CD8-positive, alpha-beta memory T cell (primary cell): ENCODE results near the gene KIRREL1. TPM values are rescaled to one million over a fixed set of nuclear protein-coding genes. Genes with fewer than 3 reads are reported as not detected.

Experiments used
- CTCF ChIA-PET: fragments of 350-600 bp; sonication (Branson Sonifier 250); formaldehyde crosslinking; loops from one replicate; lab custom pipeline; 2021; ENCODE audit warnings: antibody characterized with exemption; lab: Charles Lee
- POLR2A ChIA-PET: fragments of 350-600 bp; sonication (Branson Sonifier 250); formaldehyde crosslinking; loops from one replicate; lab custom pipeline; 2021; ENCODE audit warnings: antibody characterized with exemption; lab: Charles Lee
- DNase-seq, 5 donors: peaks; one replicate each; pipeline versions ENCODE4 v3.0.0 to v3.0.0-alpha.2; 2020 to 2022; ENCODE audit warnings: mixed read lengths in 1 of 5
- H3K27ac ChIP-seq: one replicate; pipeline ENCODE4 v1.7.0; 2013; ENCODE audit warnings: low read depth, mild to moderate bottlenecking, low read length, moderate library complexity
- H3K27me3 ChIP-seq: 2 replicates; pipeline ENCODE4 v1.7.0; 2013; ENCODE audit warnings: low read length, mild to moderate bottlenecking; ENCODE audit not compliant: insufficient read depth, poor library complexity, severe bottlenecking
- H3K36me3 ChIP-seq: 2 replicates; pipeline ENCODE4 v1.7.0; 2013; ENCODE audit warnings: mild to moderate bottlenecking, low read length, moderate library complexity; ENCODE audit not compliant: insufficient read depth
- H3K4me1 ChIP-seq: 2 replicates; pipeline ENCODE4 v1.7.0; 2013; ENCODE audit warnings: mild to moderate bottlenecking, low read length, moderate library complexity; ENCODE audit not compliant: insufficient read depth
- H3K4me3 ChIP-seq: 2 replicates; pipeline ENCODE4 v1.7.0; 2013; ENCODE audit warnings: mild to moderate bottlenecking, low read length
- H3K9me3 ChIP-seq: 2 replicates; pipeline ENCODE4 v1.7.0; 2013; ENCODE audit warnings: mild to moderate bottlenecking, low read length
- H3K27ac Mint-ChIP-seq, 8 donors: one replicate each; pipeline ENCODE4 v1.8.0; 2020 to 2021; ENCODE audit warnings: mixed read lengths in 8 of 8, mild to moderate bottlenecking in 6 of 8, inconsistent platforms in 3 of 8, moderate library complexity in 3 of 8
- H3K27me3 Mint-ChIP-seq, 2 donors: one replicate each; pipeline ENCODE4 v1.8.0; 2020 to 2021; ENCODE audit warnings: mixed read lengths in 2 of 2, mild to moderate bottlenecking in 1 of 2, moderate library complexity in 1 of 2
- H3K36me3 Mint-ChIP-seq, 3 donors: one replicate each; pipeline ENCODE4 v1.8.0; 2020 to 2021; ENCODE audit warnings: mixed read lengths in 3 of 3, inconsistent platforms in 1 of 3, mild to moderate bottlenecking in 1 of 3
- H3K4me1 Mint-ChIP-seq, 3 donors: one replicate each; pipeline ENCODE4 v1.8.0; 2020 to 2021; ENCODE audit warnings: mixed read lengths in 3 of 3, inconsistent platforms in 1 of 3, mild to moderate bottlenecking in 1 of 3
- H3K4me3 Mint-ChIP-seq, 7 donors: one replicate each; pipeline ENCODE4 v1.8.0; 2020 to 2021; ENCODE audit warnings: mixed read lengths in 7 of 7, mild to moderate bottlenecking in 6 of 7, moderate library complexity in 4 of 7, inconsistent platforms in 2 of 7
- H3K9me3 Mint-ChIP-seq, 5 donors: one replicate each; pipeline ENCODE4 v1.8.0; 2020 to 2022; ENCODE audit warnings: mixed read lengths in 5 of 5, mild to moderate bottlenecking in 3 of 5, moderate library complexity in 2 of 5, inconsistent platforms in 1 of 5
- polyA plus RNA-seq: library from polyadenylated mRNA; unstranded; fragments of 300-500 nt; fragmentation: Illumina TruSeq; gene quantifications from one replicate; pipeline ENCODE4 v1.2.3, GENCODE V29; 2021
- total RNA-seq, 2 experiments: library from RNA; stranded (reverse); gene quantifications; one replicate each; pipeline ENCODE4 v1.2.3, GENCODE V29; 2021

Gene KIRREL1
- total and polyA plus RNA-seq, 3 experiments from 2014 or later: 0.04 TPM; not detected in 2

- H3K27ac Mint-ChIP-seq: no peak overlapping the region
- POLR2A ChIA-PET: no interaction called here
Observed at GRCh38 chr1:158067662-158068061, 74.2 kb downstream of the KIRREL1 start.

GRCh38 chr1:158068918-158069317 is 75.5 kb downstream of the KIRREL1 start:
- CTCF ChIA-PET: no interaction called here
- no peaks in the 10 kb centered on the region for H3K36me3 Mint-ChIP-seq
- H3K9me3 Mint-ChIP-seq: no peaks in the 10 kb centered on the region

More at GRCh38 chr1:158067662-158068061, 74.2 kb downstream of the KIRREL1 start:
- H3K9me3 ChIP-seq: no peaks in the 10 kb centered on the region
- Mint-ChIP-seq H3K4me1 (no peaks in the 10 kb centered on the region), H3K4me3 (no peak overlapping the region), H3K9me3 (no peaks in the 10 kb centered on the region), H3K27me3 (peaks cover 12 to 27% of the 10 kb centered on the region in 2 donors), H3K36me3 (no peaks in the 10 kb centered on the region)
- peaks cover 3% of the 10 kb centered on the region for H3K27me3 ChIP-seq
- H3K4me1 ChIP-seq: no peaks in the 10 kb centered on the region
- H3K4me3 ChIP-seq: no peak overlapping the region
- no peak overlapping the region for H3K27ac ChIP-seq
- DNase-seq: no peak
- H3K36me3 ChIP-seq: no peaks in the 10 kb centered on the region
- CTCF ChIA-PET: no interaction called here

GRCh38 chr1:158071138-158071537 is 77.7 kb downstream of the KIRREL1 start:
- Histone ChIP-seq H3K27me3 (no peaks in the 10 kb centered on the region), H3K9me3 (no peaks in the 10 kb centered on the region), H3K27ac (no peak overlapping the region), H3K4me3 (no peak overlapping the region), H3K4me1 (no peaks in the 10 kb centered on the region), H3K36me3 (no peaks in the 10 kb centered on the region)
- no peak overlapping the region for H3K4me3 Mint-ChIP-seq
- H3K27me3 Mint-ChIP-seq: peaks cover 3 to 20% of the 10 kb centered on the region in 2 donors
- no peak for DNase-seq
- no peak overlapping the region for H3K27ac Mint-ChIP-seq
- ChIA-PET CTCF (no interaction called here), POLR2A (no interaction called here)
- H3K4me1 Mint-ChIP-seq: no peaks in the 10 kb centered on the region
- H3K9me3 Mint-ChIP-seq: no peaks in the 10 kb centered on the region
- no peaks in the 10 kb centered on the region for H3K36me3 Mint-ChIP-seq

More at GRCh38 chr1:158068918-158069317, 75.5 kb downstream of the KIRREL1 start:
- H3K4me1 ChIP-seq: no peaks in the 10 kb centered on the region
- POLR2A ChIA-PET: no interaction called here
- no peak for DNase-seq
- Mint-ChIP-seq H3K27ac (no peak overlapping the region), H3K27me3 (peaks cover 8 to 22% of the 10 kb centered on the region in 2 donors), H3K4me1 (no peaks in the 10 kb centered on the region), H3K4me3 (no peak overlapping the region)
- no peaks in the 10 kb centered on the region for H3K9me3 ChIP-seq
- H3K27ac ChIP-seq: no peak overlapping the region
- H3K36me3 ChIP-seq: no peaks in the 10 kb centered on the region
- no peak overlapping the region for H3K4me3 ChIP-seq
- peaks cover 2% of the 10 kb centered on the region for H3K27me3 ChIP-seq

GRCh38 chr1:158075078-158075477 is 81.6 kb downstream of the KIRREL1 start:
- Mint-ChIP-seq H3K9me3 (no peaks in the 10 kb centered on the region), H3K4me1 (no peaks in the 10 kb centered on the region), H3K4me3 (no peak overlapping the region), H3K27ac (no peak overlapping the region), H3K27me3 (peaks cover 2 to 12% of the 10 kb centered on the region in 2 donors), H3K36me3 (no peaks in the 10 kb centered on the region)
- no peak for DNase-seq
- POLR2A ChIA-PET: no interaction called here
- Histone ChIP-seq H3K4me1 (no peaks in the 10 kb centered on the region), H3K27me3 (no peaks in the 10 kb centered on the region), H3K36me3 (no peaks in the 10 kb centered on the region), H3K27ac (no peak overlapping the region), H3K9me3 (no peaks in the 10 kb centered on the region), H3K4me3 (no peak overlapping the region)
- CTCF ChIA-PET: interaction anchor here (0.7 kb wide), 1 partner anchor 50 kb away, joined by 3 read pairs; no protein-coding TSS in a partner anchor

- no peaks in the 10 kb centered on the region for H3K9me3 Mint-ChIP-seq
- Histone ChIP-seq H3K36me3 (no peaks in the 10 kb centered on the region), H3K4me1 (no peaks in the 10 kb centered on the region), H3K9me3 (no peaks in the 10 kb centered on the region), H3K27me3 (no peaks in the 10 kb centered on the region), H3K4me3 (no peak overlapping the region), H3K27ac (no peak overlapping the region)
- no peak for DNase-seq
- H3K4me3 Mint-ChIP-seq: no peak overlapping the region
- H3K27me3 Mint-ChIP-seq: peaks cover 1 to 10% of the 10 kb centered on the region in 2 donors
- H3K4me1 Mint-ChIP-seq: no peaks in the 10 kb centered on the region
- no peaks in the 10 kb centered on the region for H3K36me3 Mint-ChIP-seq
- POLR2A ChIA-PET: no interaction called here
- H3K27ac Mint-ChIP-seq: no peak overlapping the region
- CTCF ChIA-PET: no interaction called here
Observed at GRCh38 chr1:158076441-158076840, 83.0 kb downstream of the KIRREL1 start.

GRCh38 chr1:158077411-158078256 is 84.2 kb downstream of the KIRREL1 start:
- Mint-ChIP-seq H3K36me3 (no peaks in the 10 kb centered on the region), H3K27me3 (peaks cover 0 to 1% of the 10 kb centered on the region in 2 donors), H3K4me1 (no peaks in the 10 kb centered on the region), H3K4me3 (no peak overlapping the region), H3K27ac (peak overlapping the region in 1 of 8 donors; percentile 40), H3K9me3 (no peaks in the 10 kb centered on the region)
- H3K36me3 ChIP-seq: no peaks in the 10 kb centered on the region
- H3K9me3 ChIP-seq: no peaks in the 10 kb centered on the region
- H3K4me1 ChIP-seq: no peaks in the 10 kb centered on the region
- H3K27me3 ChIP-seq: no peaks in the 10 kb centered on the region
- no peak overlapping the region for H3K4me3 ChIP-seq
- CTCF ChIA-PET: no interaction called here
- H3K27ac ChIP-seq: no peak overlapping the region
- POLR2A ChIA-PET: no interaction called here
- no peak for DNase-seq

GRCh38 chr1:158078569-158079080 is 85.2 kb downstream of the KIRREL1 start:
- no peaks in the 10 kb centered on the region for H3K27me3 ChIP-seq
- Mint-ChIP-seq H3K9me3 (no peaks in the 10 kb centered on the region), H3K4me3 (no peak overlapping the region), H3K27me3 (peaks cover 0 to 1% of the 10 kb centered on the region in 2 donors), H3K27ac (no peak overlapping the region), H3K4me1 (no peaks in the 10 kb centered on the region), H3K36me3 (no peaks in the 10 kb centered on the region)
- no peak overlapping the region for H3K27ac ChIP-seq
- H3K4me3 ChIP-seq: no peak overlapping the region
- ChIA-PET CTCF (no interaction called here), POLR2A (no interaction called here)
- no peaks in the 10 kb centered on the region for H3K4me1 ChIP-seq
- DNase-seq: no peak
- H3K36me3 ChIP-seq: no peaks in the 10 kb centered on the region
- H3K9me3 ChIP-seq: no peaks in the 10 kb centered on the region

- DNase-seq: no peak
- Mint-ChIP-seq H3K27ac (no peak overlapping the region), H3K4me3 (no peak overlapping the region), H3K4me1 (no peaks in the 10 kb centered on the region), H3K9me3 (no peaks in the 10 kb centered on the region), H3K36me3 (no peaks in the 10 kb centered on the region), H3K27me3 (peaks cover 0 to 1% of the 10 kb centered on the region in 2 donors)
- Histone ChIP-seq H3K27ac (no peak overlapping the region), H3K9me3 (no peaks in the 10 kb centered on the region), H3K4me3 (no peak overlapping the region), H3K36me3 (no peaks in the 10 kb centered on the region), H3K4me1 (no peaks in the 10 kb centered on the region), H3K27me3 (no peaks in the 10 kb centered on the region)
- ChIA-PET CTCF (no interaction called here), POLR2A (no interaction called here)
Observed at GRCh38 chr1:158080066-158080465, 86.6 kb downstream of the KIRREL1 start.
